OCI-LY3 (cell line): ENCODE results near the gene CD109.

ENCODE experiments used
- H2AFZ ChIP-seq: fragments of 200-600, 300-600 bp; shearing (Covaris generic); 2 replicates; pipeline ENCODE4 v1.6.0; 2014; ENCODE audit warnings: antibody characterized with exemption, low read depth, low read length
- H3K27ac ChIP-seq: fragments of 200-600, 300-600 bp; sonication (generic); 2 replicates; pipeline ENCODE4 v1.5.1; 2014; ENCODE audit warnings: mild to moderate bottlenecking, low read length, moderate library complexity, mixed read lengths
- H3K27me3 ChIP-seq: fragments of 200-600, 300-600 bp; sonication (generic); 2 replicates; pipeline ENCODE4 v1.6.1; 2014; ENCODE audit warnings: low read depth, low read length, mixed read lengths
- H3K36me3 ChIP-seq: fragments of 200-600, 300-600 bp; sonication (generic); replicated peaks from 2 replicates; pipeline ENCODE3; 2014; ENCODE audit warnings: low read depth, low read length, mixed read lengths
- H3K4me1 ChIP-seq: fragments of 300-600, 200-600 bp; sonication (generic); 2 replicates; pipeline ENCODE4 v1.6.1; 2014; ENCODE audit warnings: low read length, mixed read lengths
- H3K4me2 ChIP-seq: fragments of 200-600, 300-600 bp; sonication (generic); 2 replicates; pipeline ENCODE4 v1.6.1; 2014; ENCODE audit warnings: low read length, mixed read lengths
- H3K4me3 ChIP-seq: fragments of 300-600, 200-600 bp; sonication (generic); 2 replicates; pipeline ENCODE4 v1.5.1; 2014; ENCODE audit warnings: antibody characterized with exemption, mild to moderate bottlenecking, low read length, moderate library complexity
- H3K79me2 ChIP-seq: fragments of 300-600, 200-600 bp; shearing (Covaris generic); 2 replicates; pipeline ENCODE4 v1.6.1; 2014; ENCODE audit warnings: mild to moderate bottlenecking, low read length, mixed read lengths
- H3K9ac ChIP-seq: fragments of 300-600, 200-600 bp; shearing (Covaris generic); 2 replicates; pipeline ENCODE4 v1.6.0; 2014; ENCODE audit warnings: mild to moderate bottlenecking, low read length, moderate library complexity
- H3K9me3 ChIP-seq: fragments of 200-600, 300-600 bp; shearing (Covaris generic); 2 replicates; pipeline ENCODE4 v1.6.1; 2014; ENCODE audit warnings: low read length, mixed read lengths; ENCODE audit not compliant: insufficient read depth
- H4K20me1 ChIP-seq: fragments of 200-600, 300-600 bp; sonication (generic); 2 replicates; pipeline ENCODE4 v1.6.1; 2016; ENCODE audit warnings: low read length, mixed read lengths; ENCODE audit not compliant: insufficient read depth
- EZH2phosphoT487 ChIP-seq: fragments of 200-600 bp; shearing (Covaris generic); IDR thresholded peaks from 2 replicates; pipeline ENCODE4 v1.6.1; 2018; ENCODE audit warnings: antibody characterized with exemption, mixed run types, low read depth
- TF ChIP-seq, protein P1 (sequence below): fragments of 200-600, 300-600 bp; sonication (generic); IDR thresholded peaks from 2 replicates; pipeline ENCODE4 v1.5.1; 2014; ENCODE audit warnings: antibody characterized with exemption, low read length, low read depth

CD109 gene

DNA sequence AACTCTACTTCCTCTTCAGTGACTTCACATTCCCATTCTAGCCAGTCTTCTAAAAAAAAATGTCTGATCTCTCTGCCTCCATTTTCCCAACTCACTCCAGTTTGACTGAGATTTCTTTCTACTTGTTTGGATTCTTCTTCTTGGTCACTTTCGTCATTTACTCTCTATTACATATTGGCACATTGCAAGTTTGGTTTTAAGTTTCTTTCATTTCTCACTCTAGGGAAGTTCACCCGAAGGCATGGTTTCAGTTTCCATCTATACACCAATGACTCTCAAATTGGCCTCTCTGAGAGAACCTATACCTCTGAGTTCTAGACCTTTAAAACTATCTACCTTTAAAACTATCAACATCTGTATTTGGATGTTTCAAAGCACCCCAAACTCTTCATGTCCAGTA lies 51.3 kb downstream of the CD109 start:
- H3K4me2 ChIP-seq, result peak overlapping the region; percentile 66
- H3K9ac ChIP-seq, result peak overlapping the region; percentile 3; the same call in 1 of the 2 replicates

DNA sequence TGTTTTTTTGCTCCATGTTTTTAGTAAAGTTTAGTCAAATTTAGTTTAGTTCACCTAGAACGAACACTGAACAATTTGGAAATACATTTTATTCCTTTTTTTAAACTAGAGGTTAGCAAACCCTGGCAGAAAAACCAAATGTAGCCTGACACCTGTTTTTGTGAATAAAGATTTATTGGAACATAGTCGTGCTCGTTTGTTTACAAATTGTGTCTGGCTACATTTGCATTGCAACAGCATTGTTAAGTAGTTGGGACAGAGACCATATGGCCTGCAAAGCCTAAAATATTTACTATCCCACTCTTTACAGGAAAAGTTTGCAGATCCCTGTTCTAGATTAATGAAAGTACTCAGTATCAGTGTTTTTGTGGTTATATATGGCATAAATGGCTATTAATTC lies 56.9 kb downstream of the CD109 start:
- Histone ChIP-seq H3K4me3 (no peak overlapping the region), H3K36me3 (no peaks in the 10 kb centered on the region), H2AFZ (no peak overlapping the region), H3K27ac (no peak overlapping the region), H3K9me3 (no peaks in the 10 kb centered on the region), H3K4me2 (no peak overlapping the region), H3K79me2 (no peaks in the 10 kb centered on the region), H3K4me1 (peaks cover 2% of the 10 kb centered on the region), H3K27me3 (no peaks in the 10 kb centered on the region), H4K20me1 (no peaks in the 10 kb centered on the region), H3K9ac (no peak overlapping the region)
- TF ChIP-seq EZH2phosphoT487, result no peak
- TF ChIP-seq, protein P1, sequence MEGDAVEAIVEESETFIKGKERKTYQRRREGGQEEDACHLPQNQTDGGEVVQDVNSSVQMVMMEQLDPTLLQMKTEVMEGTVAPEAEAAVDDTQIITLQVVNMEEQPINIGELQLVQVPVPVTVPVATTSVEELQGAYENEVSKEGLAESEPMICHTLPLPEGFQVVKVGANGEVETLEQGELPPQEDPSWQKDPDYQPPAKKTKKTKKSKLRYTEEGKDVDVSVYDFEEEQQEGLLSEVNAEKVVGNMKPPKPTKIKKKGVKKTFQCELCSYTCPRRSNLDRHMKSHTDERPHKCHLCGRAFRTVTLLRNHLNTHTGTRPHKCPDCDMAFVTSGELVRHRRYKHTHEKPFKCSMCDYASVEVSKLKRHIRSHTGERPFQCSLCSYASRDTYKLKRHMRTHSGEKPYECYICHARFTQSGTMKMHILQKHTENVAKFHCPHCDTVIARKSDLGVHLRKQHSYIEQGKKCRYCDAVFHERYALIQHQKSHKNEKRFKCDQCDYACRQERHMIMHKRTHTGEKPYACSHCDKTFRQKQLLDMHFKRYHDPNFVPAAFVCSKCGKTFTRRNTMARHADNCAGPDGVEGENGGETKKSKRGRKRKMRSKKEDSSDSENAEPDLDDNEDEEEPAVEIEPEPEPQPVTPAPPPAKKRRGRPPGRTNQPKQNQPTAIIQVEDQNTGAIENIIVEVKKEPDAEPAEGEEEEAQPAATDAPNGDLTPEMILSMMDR, result no peak

More for the DNA sequence above, 51.3 kb downstream of the CD109 start:
- peak overlapping the region; percentile 74; the same call in 1 of the 2 replicates for H2AFZ ChIP-seq
- H3K9me3 ChIP-seq, result no peaks in the 10 kb centered on the region
- peak overlapping the region; percentile 13; the same call in 1 of the 2 replicates for H3K27ac ChIP-seq
- no peaks in the 10 kb centered on the region for H3K36me3 ChIP-seq
- H3K27me3 ChIP-seq, result no peaks in the 10 kb centered on the region
- H3K79me2 ChIP-seq, result no peaks in the 10 kb centered on the region
- no peaks in the 10 kb centered on the region for H4K20me1 ChIP-seq
- TF ChIP-seq, protein P1, result no peak
- TF ChIP-seq EZH2phosphoT487, result no peak
- peaks cover 26% of the 10 kb centered on the region for H3K4me1 ChIP-seq
- H3K4me3 ChIP-seq, result peak overlapping the region; percentile 59

DNA sequence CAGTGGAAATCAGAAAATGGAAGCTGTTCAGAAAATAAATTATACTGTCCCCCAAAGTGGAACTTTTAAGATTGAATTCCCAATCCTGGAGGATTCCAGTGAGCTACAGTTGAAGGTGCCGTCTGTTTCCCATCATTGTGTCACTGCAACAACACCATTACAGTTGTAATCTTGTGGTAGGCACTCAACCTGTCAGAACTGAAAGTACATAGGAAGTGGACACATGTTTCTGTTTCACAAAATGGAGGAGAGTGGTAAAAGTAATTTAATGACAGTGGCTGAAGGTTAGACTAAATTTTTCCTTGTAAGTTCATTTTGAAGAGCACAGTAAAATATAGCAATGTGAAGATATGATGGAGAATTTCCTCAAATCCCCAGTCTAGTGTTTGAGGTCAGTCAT lies 70.0 kb downstream of the CD109 start:
- Histone ChIP-seq H3K4me2 (no peak overlapping the region), H3K9ac (no peak overlapping the region), H3K27ac (no peak overlapping the region), H3K4me3 (no peak overlapping the region), H3K9me3 (no peaks in the 10 kb centered on the region), H3K4me1 (no peaks in the 10 kb centered on the region), H4K20me1 (no peaks in the 10 kb centered on the region), H3K79me2 (no peaks in the 10 kb centered on the region), H2AFZ (no peak overlapping the region), H3K36me3 (no peaks in the 10 kb centered on the region), H3K27me3 (no peaks in the 10 kb centered on the region)
- TF ChIP-seq, protein P1, result no peak
- TF ChIP-seq EZH2phosphoT487, result no peak

DNA sequence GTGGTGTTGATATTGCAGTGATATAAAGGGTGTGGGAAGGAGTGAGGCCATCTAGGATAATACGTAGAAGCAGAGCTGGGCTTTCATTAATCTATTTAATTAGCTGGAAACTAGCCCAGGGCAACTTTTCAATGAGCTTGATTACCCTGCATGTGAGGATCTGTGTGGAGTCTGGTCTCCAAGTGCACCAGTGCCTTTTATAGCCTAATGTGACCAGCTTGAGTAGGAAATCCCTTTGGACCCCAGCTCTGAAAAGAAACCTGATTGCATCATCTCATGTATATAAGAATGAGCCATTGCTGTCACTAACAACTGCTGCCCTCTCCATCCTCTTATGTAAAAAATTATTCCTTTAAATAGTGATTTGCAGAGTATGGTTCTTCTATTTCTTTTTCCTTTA lies 72.6 kb downstream of the CD109 start:
- Histone ChIP-seq H3K36me3 (no peaks in the 10 kb centered on the region), H3K9ac (no peak overlapping the region), H3K27ac (no peak overlapping the region), H4K20me1 (no peaks in the 10 kb centered on the region), H2AFZ (no peak overlapping the region), H3K9me3 (no peaks in the 10 kb centered on the region), H3K79me2 (no peaks in the 10 kb centered on the region), H3K4me2 (no peak overlapping the region), H3K4me1 (no peaks in the 10 kb centered on the region), H3K4me3 (no peak overlapping the region), H3K27me3 (no peaks in the 10 kb centered on the region)
- TF ChIP-seq, protein P1, result no peak
- no peak for TF ChIP-seq EZH2phosphoT487
